Chondrocyte (in vitro differentiated cells): Measurements from ENCODE around the gene IFT57. TPM values are rescaled to one million over a fixed set of nuclear protein-coding genes. Genes with fewer than 3 reads are reported as not detected.

ENCODE experiments used
- DNase-seq: peaks from one replicate; pipeline ENCODE4 v3.0.0; 2021; ENCODE audit warnings: mixed read lengths, low spot score
- H3K27ac Mint-ChIP-seq: one replicate; pipeline ENCODE4 v1.8.0; 2021; ENCODE audit warnings: mild to moderate bottlenecking, moderate library complexity, mixed read lengths; ENCODE audit not compliant: unreplicated experiment
- H3K27me3 Mint-ChIP-seq: 2 replicates; pipeline ENCODE4 v1.8.0; 2021; ENCODE audit warnings: low read depth, mixed read lengths
- H3K36me3 Mint-ChIP-seq: 2 replicates; pipeline ENCODE4 v1.8.0; 2021; ENCODE audit warnings: low read depth, mixed read lengths
- H3K4me1 Mint-ChIP-seq: 2 replicates; pipeline ENCODE4 v1.8.0; 2021; ENCODE audit warnings: low read depth, mild to moderate bottlenecking, mixed read lengths
- H3K4me3 Mint-ChIP-seq: one replicate; pipeline ENCODE4 v1.8.0; 2021; ENCODE audit warnings: mild to moderate bottlenecking, moderate library complexity, mixed read lengths; ENCODE audit not compliant: unreplicated experiment
- H3K9me3 Mint-ChIP-seq: 2 replicates; pipeline ENCODE4 v1.8.0; 2021; ENCODE audit warnings: low read depth, mixed read lengths
- CTCF ChIP-seq: fragments of 200-600 bp; sonication (generic); IDR thresholded peaks from 2 replicates; pipeline ENCODE4 v1.5.0; 2021; ENCODE audit warnings: antibody characterized with exemption, mild to moderate bottlenecking, moderate library complexity
- total RNA-seq: library from RNA; stranded (reverse); gene quantifications from 3 replicates; pipeline ENCODE4 v1.2.1, GENCODE V29; 2021

Gene IFT57
- total RNA-seq, 1 donor from 2014 or later: 22.4 TPM

- DNase-seq: no peak
- no peak overlapping the region for H3K27ac Mint-ChIP-seq
- no peak for TF ChIP-seq CTCF
- no peaks in the 10 kb centered on the region for H3K36me3 Mint-ChIP-seq
- H3K27me3 Mint-ChIP-seq: no peaks in the 10 kb centered on the region
- H3K4me3 Mint-ChIP-seq: no peak overlapping the region
- H3K9me3 Mint-ChIP-seq: no peaks in the 10 kb centered on the region
- no peaks in the 10 kb centered on the region for H3K4me1 Mint-ChIP-seq
Measured at GRCh38 chr3:108113975-108114374, 108.2 kb downstream of the IFT57 start.

GRCh38 chr3:108110934-108111333 is 111.3 kb downstream of the IFT57 start:
- H3K27ac Mint-ChIP-seq: no peak overlapping the region
- no peak for TF ChIP-seq CTCF
- H3K36me3 Mint-ChIP-seq: no peaks in the 10 kb centered on the region
- H3K27me3 Mint-ChIP-seq: no peaks in the 10 kb centered on the region
- peaks cover 6% of the 10 kb centered on the region for H3K4me1 Mint-ChIP-seq
- DNase-seq: no peak
- H3K9me3 Mint-ChIP-seq: no peaks in the 10 kb centered on the region
- no peak overlapping the region for H3K4me3 Mint-ChIP-seq

Other genes starting within 250 kb of the IFT57 start
- gene CD47, start 131.4 kb downstream of the IFT57 start, total RNA-seq: 43.1 to 56.7 TPM (median 49.1 TPM) in 3 replicates
- not detected in 3 replicates for gene HHLA2, start 74.1 kb upstream of the IFT57 start, total RNA-seq